ENCODE results near the gene ZNF831.
A peak's percentile ranks its signal among the peaks of the same experiment; 100 is the strongest.

Gene ZNF831

GRCh38 chr20:59161721-59162120, 1.9 kb upstream of the ZNF831 start:
- Histone ChIP-seq H3K4me1 (ENCODE audit: control insufficient read depth in 1 of 2, insufficient read depth in 1 of 2, low read depth in 1 of 2, low read length in 1 of 2) (peaks cover 31 to 35% of the 10 kb centered on the region in 2 experiments), H3K4me3 (ENCODE audit: low read depth in 1 of 2, low read length in 1 of 2) (no peak overlapping the region), H3K27me3 (peaks cover 31% of the 10 kb centered on the region), H3K36me3 (no peaks in the 10 kb centered on the region), H3K27ac (no peak overlapping the region), H3K9me3 (no peaks in the 10 kb centered on the region)
- TF ChIP-seq, protein P1, sequence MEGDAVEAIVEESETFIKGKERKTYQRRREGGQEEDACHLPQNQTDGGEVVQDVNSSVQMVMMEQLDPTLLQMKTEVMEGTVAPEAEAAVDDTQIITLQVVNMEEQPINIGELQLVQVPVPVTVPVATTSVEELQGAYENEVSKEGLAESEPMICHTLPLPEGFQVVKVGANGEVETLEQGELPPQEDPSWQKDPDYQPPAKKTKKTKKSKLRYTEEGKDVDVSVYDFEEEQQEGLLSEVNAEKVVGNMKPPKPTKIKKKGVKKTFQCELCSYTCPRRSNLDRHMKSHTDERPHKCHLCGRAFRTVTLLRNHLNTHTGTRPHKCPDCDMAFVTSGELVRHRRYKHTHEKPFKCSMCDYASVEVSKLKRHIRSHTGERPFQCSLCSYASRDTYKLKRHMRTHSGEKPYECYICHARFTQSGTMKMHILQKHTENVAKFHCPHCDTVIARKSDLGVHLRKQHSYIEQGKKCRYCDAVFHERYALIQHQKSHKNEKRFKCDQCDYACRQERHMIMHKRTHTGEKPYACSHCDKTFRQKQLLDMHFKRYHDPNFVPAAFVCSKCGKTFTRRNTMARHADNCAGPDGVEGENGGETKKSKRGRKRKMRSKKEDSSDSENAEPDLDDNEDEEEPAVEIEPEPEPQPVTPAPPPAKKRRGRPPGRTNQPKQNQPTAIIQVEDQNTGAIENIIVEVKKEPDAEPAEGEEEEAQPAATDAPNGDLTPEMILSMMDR (IDR thresholded peaks at IDR 0.05) = no peak

DNA sequence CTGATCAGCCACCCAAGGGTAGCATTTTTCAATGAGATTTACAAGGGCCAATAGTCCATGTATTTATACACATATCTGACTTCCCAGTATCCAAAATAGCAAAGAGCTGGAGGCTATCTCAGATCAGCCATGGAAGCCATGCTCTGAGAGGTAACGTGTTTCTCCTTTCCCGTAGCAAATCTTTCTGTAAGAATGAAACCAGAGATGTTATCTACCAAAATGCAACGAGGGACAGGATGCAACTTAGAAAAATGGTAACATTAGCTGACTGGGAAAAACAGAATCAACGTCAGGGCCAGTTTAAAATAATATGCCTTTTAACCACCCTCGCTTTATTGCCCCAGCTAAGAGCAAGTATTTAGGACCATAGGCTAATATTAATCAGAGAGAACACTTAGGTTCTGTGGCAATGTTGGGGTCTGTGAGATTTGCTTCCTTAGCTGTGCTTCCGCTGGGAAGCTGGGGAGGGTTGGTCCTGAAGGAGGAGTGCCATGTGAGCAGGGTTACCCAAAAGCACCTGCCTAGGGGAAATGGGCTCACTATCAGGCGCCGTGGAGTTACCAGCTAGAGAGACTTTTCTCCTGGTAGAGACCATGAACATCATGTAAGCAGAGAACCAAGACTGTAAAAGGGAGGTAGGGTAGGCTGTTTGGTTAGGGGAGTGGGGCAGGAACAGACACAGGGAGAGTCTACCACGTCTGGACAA, 1.2 kb downstream of the ZNF831 start:
- peak overlapping the region; percentile 90 for H3K27ac ChIP-seq
- no peak overlapping the region for H3K4me3 ChIP-seq (ENCODE audit: low read depth in 1 of 2, low read length in 1 of 2)
- H3K9me3 ChIP-seq = no peaks in the 10 kb centered on the region

DNA sequence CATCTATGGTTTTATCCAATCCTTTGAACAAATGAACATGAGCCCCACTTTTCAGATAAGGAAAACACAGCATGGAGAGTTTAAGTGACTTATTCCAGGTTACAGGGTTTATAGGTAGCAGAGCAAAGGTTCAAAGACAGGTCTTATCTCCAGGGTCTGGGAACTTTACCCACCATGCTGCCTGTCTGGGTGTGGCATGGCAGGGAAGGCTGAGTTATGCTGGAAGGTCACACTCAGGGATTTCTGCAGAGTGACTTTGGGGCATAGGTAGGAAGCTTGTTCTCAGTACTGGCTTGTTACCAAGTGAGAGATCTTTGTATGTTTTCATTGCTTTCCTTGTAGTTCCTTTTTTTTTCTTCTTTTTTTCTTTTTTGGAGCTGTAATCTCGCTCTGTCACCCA, 1.8 kb downstream of the ZNF831 start:
- H3K36me3 ChIP-seq = no peaks in the 10 kb centered on the region
- H3K27me3 ChIP-seq = peaks cover under 1% of the 10 kb centered on the region
- H3K27ac ChIP-seq = peak overlapping the region; percentile 90
- H3K4me3 ChIP-seq (ENCODE audit: low read depth in 1 of 2, low read length in 1 of 2) = no peak overlapping the region
- no peaks in the 10 kb centered on the region for H3K9me3 ChIP-seq
- TF ChIP-seq, protein P1 (IDR thresholded peaks at IDR 0.05) = no peak
- peaks cover 31 to 35% of the 10 kb centered on the region in 2 experiments for H3K4me1 ChIP-seq (ENCODE audit: control insufficient read depth in 1 of 2, insufficient read depth in 1 of 2, low read depth in 1 of 2, low read length in 1 of 2)

More for the DNA sequence above, 1.2 kb downstream of the ZNF831 start:
- TF ChIP-seq, protein P1 (IDR thresholded peaks at IDR 0.05) = no peak
- no peaks in the 10 kb centered on the region for H3K36me3 ChIP-seq
- peaks cover 31 to 35% of the 10 kb centered on the region in 2 experiments for H3K4me1 ChIP-seq (ENCODE audit: control insufficient read depth in 1 of 2, insufficient read depth in 1 of 2, low read depth in 1 of 2, low read length in 1 of 2)
- peaks cover 6% of the 10 kb centered on the region for H3K27me3 ChIP-seq

DNA sequence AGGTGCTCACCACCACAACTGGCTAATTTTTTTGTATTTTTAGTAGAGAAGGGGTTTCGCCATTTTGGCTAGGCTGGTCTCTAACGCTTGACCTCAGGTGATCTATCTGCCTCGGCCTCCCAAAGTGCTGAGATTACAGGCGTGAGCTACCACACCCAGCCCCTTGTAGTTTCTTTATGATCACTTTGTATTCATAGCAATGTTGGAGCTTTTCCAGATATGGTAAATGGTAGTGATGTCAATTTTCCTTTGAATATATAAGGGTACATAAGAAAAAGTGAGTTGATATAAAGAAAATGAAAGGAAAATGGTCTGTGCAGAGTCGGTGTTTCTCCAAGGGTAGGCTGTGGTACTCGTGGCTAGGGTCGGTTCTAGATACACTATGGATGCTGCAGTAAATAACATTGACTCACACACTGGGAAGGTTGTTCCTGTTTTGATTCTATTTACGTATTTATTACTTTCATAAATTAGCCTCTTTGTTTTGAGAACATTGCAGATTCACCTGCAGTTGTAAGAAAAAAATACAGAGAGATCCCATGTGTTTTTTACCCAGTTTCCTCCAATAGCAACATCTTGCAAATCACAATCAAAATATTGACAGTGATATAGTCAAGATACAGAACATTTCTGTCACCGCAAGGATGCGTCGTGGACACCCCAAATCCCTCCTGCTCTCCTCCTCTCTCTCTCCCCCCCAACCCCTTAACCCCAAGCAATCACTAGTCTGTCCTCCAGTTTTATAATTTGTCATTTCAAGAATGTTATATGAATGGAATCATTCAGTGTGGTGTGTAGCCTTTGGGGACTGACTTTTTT, 2.5 kb downstream of the ZNF831 start:
- Histone ChIP-seq H3K27me3 (no peaks in the 10 kb centered on the region), H3K4me1 (ENCODE audit: control insufficient read depth in 1 of 2, insufficient read depth in 1 of 2, low read depth in 1 of 2, low read length in 1 of 2) (peaks cover 34 to 38% of the 10 kb centered on the region in 2 experiments), H3K27ac (no peak overlapping the region), H3K36me3 (no peaks in the 10 kb centered on the region), H3K9me3 (no peaks in the 10 kb centered on the region), H3K4me3 (ENCODE audit: low read depth in 1 of 2, low read length in 1 of 2) (no peak overlapping the region)
- TF ChIP-seq, protein P1 (IDR thresholded peaks at IDR 0.05) = no peak

GRCh38 chr20:59170406-59171349, 7.1 kb downstream of the ZNF831 start:
- Histone ChIP-seq H3K27me3 (no peaks in the 10 kb centered on the region), H3K4me1 (ENCODE audit: control insufficient read depth in 1 of 2, insufficient read depth in 1 of 2, low read depth in 1 of 2, low read length in 1 of 2) (peaks cover 7 to 10% of the 10 kb centered on the region in 2 experiments), H3K27ac (no peak overlapping the region), H3K9me3 (no peaks in the 10 kb centered on the region), H3K4me3 (ENCODE audit: low read depth in 1 of 2, low read length in 1 of 2) (no peak overlapping the region), H3K36me3 (no peaks in the 10 kb centered on the region)
- TF ChIP-seq, protein P1 (IDR thresholded peaks at IDR 0.05) = no peak
